Measurements from ENCODE around the gene CYP1A2.

The CYP1A2 gene

GRCh38 chr15:74748322-74748946 lies at the start of gene CYP1A2:
Gene CYP1A2, plus strand, starts transcription at chr15:74748845. Its CDS starts 894 bp downstream, at chr15:74749739.
- TF ChIP-seq YY1 (IDR thresholded peaks at IDR 0.05; ENCODE audit: low read depth) (no peak), ZBTB7A (IDR thresholded peaks at IDR 0.05; ENCODE audit: low read depth) (no peak), TCF12 (IDR thresholded peaks at IDR 0.05; ENCODE audit: low read depth) (no peak)

- no peak for TF ChIP-seq CEBPB (IDR thresholded peaks at IDR 0.05)
Observed at GRCh38 chr15:74709011-74709410, 39.6 kb upstream of the CYP1A2 start.

GRCh38 chr15:74709892-74710291 lies 38.8 kb upstream of the CYP1A2 start:
- TF ChIP-seq REST (IDR thresholded peaks at IDR 0.05; ENCODE audit: low read depth) (no peak), CREB1 (IDR thresholded peaks at IDR 0.05; ENCODE audit: low read depth) (no peak), TEAD4 (IDR thresholded peaks at IDR 0.05) (no peak), FOXM1 (IDR thresholded peaks at IDR 0.05; ENCODE audit: borderline replicate concordance, low read depth) (no peak), TAF1 (IDR thresholded peaks at IDR 0.05; ENCODE audit: low read depth) (no peak), USF1 (IDR thresholded peaks at IDR 0.05) (no peak), MAX (IDR thresholded peaks at IDR 0.05) (no peak), EGR1 (IDR thresholded peaks at IDR 0.05) (no peak), NFIC (IDR thresholded peaks at IDR 0.05) (no peak), YY1 (IDR thresholded peaks at IDR 0.05; ENCODE audit: low read depth) (no peak), ZBTB7A (IDR thresholded peaks at IDR 0.05; ENCODE audit: low read depth) (no peak), TCF12 (IDR thresholded peaks at IDR 0.05; ENCODE audit: low read depth) (no peak)

GRCh38 chr15:74710319-74711094 lies 38.1 kb upstream of the CYP1A2 start:
- TF ChIP-seq REST (IDR thresholded peaks at IDR 0.05; ENCODE audit: low read depth), result no peak
- no peak for TF ChIP-seq NFIC (IDR thresholded peaks at IDR 0.05)

- TF ChIP-seq YY1 (IDR thresholded peaks at IDR 0.05; ENCODE audit: low read depth), result no peak
- TF ChIP-seq TAF1 (IDR thresholded peaks at IDR 0.05; ENCODE audit: low read depth), result no peak
- no peak for TF ChIP-seq EGR1 (IDR thresholded peaks at IDR 0.05)
- TF ChIP-seq MAX (IDR thresholded peaks at IDR 0.05), result no peak
- no peak for TF ChIP-seq TEAD4 (IDR thresholded peaks at IDR 0.05)
- TF ChIP-seq TCF12 (IDR thresholded peaks at IDR 0.05; ENCODE audit: low read depth), result no peak
- no peak for TF ChIP-seq CREB1 (IDR thresholded peaks at IDR 0.05; ENCODE audit: low read depth)
- TF ChIP-seq EP300 (IDR thresholded peaks at IDR 0.05; ENCODE audit: borderline replicate concordance), result no peak
- TF ChIP-seq CEBPB (IDR thresholded peaks at IDR 0.05), result no peak
- TF ChIP-seq RAD21 (IDR thresholded peaks at IDR 0.05; ENCODE audit: low read depth), result no peak
- no peak for TF ChIP-seq ZBTB7A (IDR thresholded peaks at IDR 0.05; ENCODE audit: low read depth)
- TF ChIP-seq FOXM1 (IDR thresholded peaks at IDR 0.05; ENCODE audit: borderline replicate concordance, low read depth), result no peak
- no peak for TF ChIP-seq REST (IDR thresholded peaks at IDR 0.05; ENCODE audit: low read depth)
- TF ChIP-seq NFIC (IDR thresholded peaks at IDR 0.05), result no peak
- TF ChIP-seq USF1 (IDR thresholded peaks at IDR 0.05), result no peak
Observed at GRCh38 chr15:74712311-74712710, 36.3 kb upstream of the CYP1A2 start.

Measured in Ishikawa (cell line).